MM.1S (cell line): ENCODE data around the gene ZKSCAN3.
A peak's percentile ranks its signal among the peaks of the same experiment; 100 is the strongest.

Source experiments
- DNase-seq: peaks from one replicate; pipeline ENCODE4 v3.0.0-alpha.2; 2015
- H2AFZ ChIP-seq: fragments of 300-600 bp; sonication (generic); 2 replicates; pipeline ENCODE4 v1.6.0; 2016; ENCODE audit warnings: antibody characterized with exemption, low read length
- H3F3A ChIP-seq: fragments of 300-600 bp; sonication (generic); 2 replicates; pipeline ENCODE4 v1.6.1; 2016; ENCODE audit warnings: mild to moderate bottlenecking, antibody characterized with exemption, low read length, moderate library complexity, mixed read lengths; ENCODE audit not compliant: insufficient read depth
- H3K27ac ChIP-seq: fragments of 300-600 bp; sonication (generic); 2 replicates; pipeline ENCODE4 v1.5.1; 2016; ENCODE audit warnings: mild to moderate bottlenecking, low read length
- H3K27me3 ChIP-seq: fragments of 300-600 bp; sonication (generic); replicated peaks from 2 replicates; pipeline ENCODE4 v1.6.0; 2016; ENCODE audit warnings: low read length; ENCODE audit not compliant: insufficient read depth
- H3K36me3 ChIP-seq: fragments of 300-600 bp; sonication (generic); replicated peaks from 2 replicates; pipeline ENCODE4 v1.6.1; 2016; ENCODE audit warnings: mild to moderate bottlenecking, low read length, mixed read lengths; ENCODE audit not compliant: insufficient read depth
- H3K4me1 ChIP-seq: fragments of 300-600 bp; sonication (generic); 2 replicates; pipeline ENCODE4 v1.6.1; 2016; ENCODE audit warnings: low read length, mixed read lengths
- H3K4me2 ChIP-seq: fragments of 300-600 bp; sonication (generic); 2 replicates; pipeline ENCODE4 v1.6.0; 2016; ENCODE audit warnings: low read depth, low read length
- H3K4me3 ChIP-seq: fragments of 300-600 bp; sonication (generic); 2 replicates; pipeline ENCODE4 v1.5.1; 2016; ENCODE audit warnings: low read length, mixed read lengths
- H3K79me2 ChIP-seq: fragments of 300-600 bp; sonication (generic); 2 replicates; pipeline ENCODE4 v1.6.1; 2016; ENCODE audit warnings: mixed run types, low read length, mixed read lengths
- H3K9ac ChIP-seq: fragments of 300-600 bp; sonication (generic); 2 replicates; pipeline ENCODE4 v1.6.1; 2016; ENCODE audit warnings: low read length, mixed read lengths
- H3K9me2 ChIP-seq: fragments of 300-600 bp; sonication (generic); replicated peaks from 2 replicates; pipeline ENCODE4 v1.6.1; 2016; ENCODE audit warnings: mild to moderate bottlenecking, low read length, mixed read lengths; ENCODE audit not compliant: insufficient read depth
- H3K9me3 ChIP-seq: fragments of 300-600 bp; sonication (generic); replicated peaks from 2 replicates; pipeline ENCODE4 v1.6.1; 2016; ENCODE audit warnings: mild to moderate bottlenecking, low read length, mixed read lengths; ENCODE audit not compliant: insufficient read depth
- H4K20me1 ChIP-seq: fragments of 300-600 bp; sonication (generic); 2 replicates; pipeline ENCODE4 v1.6.1; 2016; ENCODE audit warnings: mild to moderate bottlenecking, low read length, moderate library complexity, mixed read lengths; ENCODE audit not compliant: insufficient read depth
- CTCF ChIP-seq: fragments of 300-600 bp; sonication (generic); IDR thresholded peaks from 2 replicates; pipeline ENCODE4 v1.5.1; 2016; ENCODE audit warnings: antibody characterized with exemption, low read length, mixed read lengths
- EZH2 ChIP-seq: fragments of 300-600 bp; sonication (generic); optimal IDR thresholded peaks from 2 replicates; pipeline ENCODE3; 2017; ENCODE audit warnings: low read depth, mild to moderate bottlenecking, antibody characterized with exemption, low read length, mixed read lengths
- EZH2phosphoT487 ChIP-seq: fragments of 300-600 bp; sonication (generic); IDR thresholded peaks from 2 replicates; pipeline ENCODE4 v1.6.1; 2018; ENCODE audit warnings: antibody characterized with exemption, low read length

The ZKSCAN3 gene

GRCh38 chr6:28340310-28341095, 9.2 kb upstream of the ZKSCAN3 start:
- Histone ChIP-seq H3K9ac (no peak overlapping the region), H3K36me3 (no peaks in the 10 kb centered on the region), H3K4me2 (peak overlapping the region; percentile 8; the same call in 1 of the 2 replicates), H3K27ac (no peak overlapping the region), H3K4me3 (no peak overlapping the region), H3K79me2 (no peaks in the 10 kb centered on the region), H3K9me3 (no peaks in the 10 kb centered on the region), H3K27me3 (no peaks in the 10 kb centered on the region), H3K4me1 (peaks cover 9% of the 10 kb centered on the region), H3F3A (no peaks in the 10 kb centered on the region; the same call in none of the 2 replicates), H4K20me1 (no peaks in the 10 kb centered on the region), H3K9me2 (no peaks in the 10 kb centered on the region), H2AFZ (no peak overlapping the region; the same call in 1 of the 2 replicates)
- TF ChIP-seq EZH2: no peak
- TF ChIP-seq CTCF: no peak
- no peak for TF ChIP-seq EZH2phosphoT487
- DNase-seq: peak; percentile 54

- Histone ChIP-seq H3K4me3 (no peak overlapping the region), H3K9me2 (no peaks in the 10 kb centered on the region), H3K4me2 (no peak overlapping the region), H3K9me3 (no peaks in the 10 kb centered on the region), H4K20me1 (no peaks in the 10 kb centered on the region), H3K4me1 (no peaks in the 10 kb centered on the region), H3K27me3 (peaks cover 4% of the 10 kb centered on the region; the same call in 1 of the 2 replicates), H3K36me3 (no peaks in the 10 kb centered on the region), H3K27ac (no peak overlapping the region), H3K9ac (no peak overlapping the region), H3F3A (no peaks in the 10 kb centered on the region; the same call in 1 of the 2 replicates), H2AFZ (no peak overlapping the region), H3K79me2 (no peaks in the 10 kb centered on the region)
- no peak for TF ChIP-seq CTCF
- no peak for TF ChIP-seq EZH2phosphoT487
- TF ChIP-seq EZH2: no peak
- no peak for DNase-seq
These were observed 5.7 kb upstream of the ZKSCAN3 start for GRCh38 chr6:28343898-28344677.

- H3F3A ChIP-seq: no peaks in the 10 kb centered on the region; the same call in 1 of the 2 replicates
- H3K9me3 ChIP-seq: no peaks in the 10 kb centered on the region
- no peak overlapping the region for H3K4me3 ChIP-seq
- no peaks in the 10 kb centered on the region for H4K20me1 ChIP-seq
- H3K4me2 ChIP-seq: no peak overlapping the region
- H2AFZ ChIP-seq: no peak overlapping the region
- no peaks in the 10 kb centered on the region for H3K4me1 ChIP-seq
- H3K36me3 ChIP-seq: no peaks in the 10 kb centered on the region
- H3K9ac ChIP-seq: no peak overlapping the region
- H3K27ac ChIP-seq: no peak overlapping the region
- DNase-seq: no peak
- H3K9me2 ChIP-seq: no peaks in the 10 kb centered on the region
- H3K27me3 ChIP-seq: peaks cover 4% of the 10 kb centered on the region; the same call in 1 of the 2 replicates
- H3K79me2 ChIP-seq: peaks cover 4% of the 10 kb centered on the region
- TF ChIP-seq EZH2phosphoT487 (no peak), CTCF (no peak), EZH2 (no peak)
These were observed 4.5 kb upstream of the ZKSCAN3 start for GRCh38 chr6:28345201-28345600.
